GM19372 (cell line): ENCODE measurements around the gene ZDHHC19.
"Not testable (repeated sequence)": the region's sequence is repeated elsewhere in the genome, so short reads cannot be mapped to it uniquely, and the experiment has no call there.

ENCODE experiments used
- ATAC-seq: cut with Tn5 transposase; IDR thresholded peaks from one replicate; pipeline ENCODE4 v1.9.1; 2021; ENCODE audit warnings: mild to moderate bottlenecking, low read depth, moderate library complexity; ENCODE audit not compliant: unreplicated experiment

The ZDHHC19 gene

GRCh38 chr3:196210673-196211556 lies at the start of gene ZDHHC19:
ZDHHC19 (minus strand) TSS chr3:196211400; CDS start chr3:196211315, 85 bp downstream.
- ATAC-seq: no peak

- ATAC-seq: no peak
Measured at GRCh38 chr3:196260784-196261183, 49.6 kb upstream of the ZDHHC19 start.

- no peak for ATAC-seq
Measured at GRCh38 chr3:196255776-196256175, 44.6 kb upstream of the ZDHHC19 start.

- ATAC-seq: no peak
Measured at GRCh38 chr3:196254376-196255283, 43.4 kb upstream of the ZDHHC19 start.

GRCh38 chr3:196251918-196252317 lies 40.7 kb upstream of the ZDHHC19 start:
- ATAC-seq: no peak

GRCh38 chr3:196246612-196247308 lies 35.6 kb upstream of the ZDHHC19 start:
- no peak for ATAC-seq

GRCh38 chr3:196244166-196244565 lies 33.0 kb upstream of the ZDHHC19 start:
- ATAC-seq: not testable (repeated sequence)

GRCh38 chr3:196241704-196242103 lies 30.5 kb upstream of the ZDHHC19 start:
- no peak for ATAC-seq

- ATAC-seq: no peak
Measured at GRCh38 chr3:196240424-196240823, 29.2 kb upstream of the ZDHHC19 start.

GRCh38 chr3:196238612-196239560 lies 27.7 kb upstream of the ZDHHC19 start:
- no peak for ATAC-seq

- ATAC-seq: no peak
Measured at GRCh38 chr3:196237203-196237602, 26.0 kb upstream of the ZDHHC19 start.

- ATAC-seq: no peak
Measured at GRCh38 chr3:196236223-196236622, 25.0 kb upstream of the ZDHHC19 start.

GRCh38 chr3:196235452-196236122 lies 24.4 kb upstream of the ZDHHC19 start:
- ATAC-seq: no peak

GRCh38 chr3:196232882-196233251 lies 21.7 kb upstream of the ZDHHC19 start:
- no peak for ATAC-seq

- no peak for ATAC-seq
Measured at GRCh38 chr3:196232154-196232881, 21.1 kb upstream of the ZDHHC19 start.

GRCh38 chr3:196227629-196228493 lies 16.7 kb upstream of the ZDHHC19 start:
- ATAC-seq: no peak

GRCh38 chr3:196227121-196227561 lies 15.9 kb upstream of the ZDHHC19 start:
- ATAC-seq: no peak
